KMS-11 (cell line): ENCODE results near the gene MAPK1.
"Not testable (repeated sequence)": the region's sequence is repeated elsewhere in the genome, so short reads cannot be mapped to it uniquely, and the experiment has no call there.

Experiments used
- H2AFZ ChIP-seq: fragments of 200-600 bp; sonication (generic); 2 replicates; pipeline ENCODE4 v1.6.1; 2016; ENCODE audit warnings: antibody characterized with exemption, mixed run types, low read depth
- H3K27ac ChIP-seq: fragments of 200-600 bp; sonication (generic); 2 replicates; pipeline ENCODE4 v1.6.1; 2016; ENCODE audit warnings: mild to moderate bottlenecking, mixed run types
- H3K27me3 ChIP-seq: fragments of 200-600 bp; sonication (generic); 2 replicates; pipeline ENCODE4 v1.6.1; 2017; ENCODE audit warnings: mild to moderate bottlenecking, low read depth, mixed run types, moderate library complexity; ENCODE audit not compliant: insufficient read depth
- H3K36me3 ChIP-seq: fragments of 200-600 bp; sonication (generic); 2 replicates; pipeline ENCODE4 v1.6.1; 2017; ENCODE audit warnings: mild to moderate bottlenecking, mixed run types; ENCODE audit not compliant: insufficient read depth
- H3K4me1 ChIP-seq: fragments of 200-600 bp; sonication (generic); 2 replicates; pipeline ENCODE4 v1.6.1; 2016; ENCODE audit warnings: mild to moderate bottlenecking, low read depth, mixed run types; ENCODE audit not compliant: poor library complexity, severe bottlenecking
- H3K4me2 ChIP-seq: fragments of 200-600 bp; sonication (generic); 2 replicates; pipeline ENCODE4 v1.7.0; 2016; ENCODE audit warnings: mild to moderate bottlenecking, mixed run types
- H3K4me3 ChIP-seq: fragments of 200-600 bp; sonication (generic); IDR thresholded peaks from 2 replicates; pipeline ENCODE4 v1.6.1; 2017; ENCODE audit warnings: low read depth, low read length, mixed read lengths; ENCODE audit not compliant: insufficient read depth
- H3K79me2 ChIP-seq: fragments of 200-600 bp; sonication (generic); 2 replicates; pipeline ENCODE4 v1.6.1; 2016; ENCODE audit warnings: low read depth, mixed run types; ENCODE audit not compliant: insufficient read depth
- H3K9ac ChIP-seq: fragments of 200-600 bp; sonication (generic); 2 replicates; pipeline ENCODE4 v1.6.1; 2016; ENCODE audit warnings: mild to moderate bottlenecking, mixed run types
- H4K20me1 ChIP-seq: fragments of 200-600 bp; sonication (generic); 2 replicates; pipeline ENCODE4 v1.6.1; 2016; ENCODE audit warnings: mild to moderate bottlenecking, mixed run types; ENCODE audit not compliant: insufficient read depth
- TF ChIP-seq, protein P1 (sequence below): fragments of 200-600 bp; sonication (generic); conservative IDR thresholded peaks from 2 replicates; pipeline ENCODE4 v1.6.1; 2017; ENCODE audit warnings: low read depth, mild to moderate bottlenecking, antibody characterized with exemption, low read length, moderate library complexity, mixed read lengths

MAPK1 gene

DNA sequence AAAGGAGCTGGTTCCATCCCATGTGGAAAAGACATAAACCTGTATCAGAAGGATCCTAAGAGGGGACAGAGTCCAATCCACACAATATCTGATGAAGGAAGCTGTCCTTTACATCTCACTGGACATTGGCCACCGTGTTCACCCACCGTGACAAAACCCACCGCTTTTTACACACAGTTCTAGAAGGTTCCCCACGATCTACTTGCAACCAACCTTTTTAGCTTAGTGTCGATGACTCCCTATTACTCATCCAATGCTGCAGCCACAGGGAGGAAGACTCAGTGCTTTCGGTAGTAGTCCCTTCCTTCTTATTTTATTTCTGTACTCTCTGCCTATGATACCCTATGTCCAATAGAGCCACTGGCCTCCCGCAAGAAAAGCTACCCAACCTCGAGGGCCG, 65.4 kb downstream of the MAPK1 start:
- Histone ChIP-seq H3K27me3 (no peaks in the 10 kb centered on the region), H3K79me2 (no peaks in the 10 kb centered on the region), H4K20me1 (no peaks in the 10 kb centered on the region), H3K36me3 (peaks cover 7% of the 10 kb centered on the region; the same call in 1 of the 2 replicates), H3K4me1 (no peaks in the 10 kb centered on the region), H3K4me2 (no peak overlapping the region), H3K9ac (no peak overlapping the region), H3K27ac (no peak overlapping the region), H2AFZ (no peak overlapping the region), H3K4me3 (no peak overlapping the region)
- TF ChIP-seq, protein P1, sequence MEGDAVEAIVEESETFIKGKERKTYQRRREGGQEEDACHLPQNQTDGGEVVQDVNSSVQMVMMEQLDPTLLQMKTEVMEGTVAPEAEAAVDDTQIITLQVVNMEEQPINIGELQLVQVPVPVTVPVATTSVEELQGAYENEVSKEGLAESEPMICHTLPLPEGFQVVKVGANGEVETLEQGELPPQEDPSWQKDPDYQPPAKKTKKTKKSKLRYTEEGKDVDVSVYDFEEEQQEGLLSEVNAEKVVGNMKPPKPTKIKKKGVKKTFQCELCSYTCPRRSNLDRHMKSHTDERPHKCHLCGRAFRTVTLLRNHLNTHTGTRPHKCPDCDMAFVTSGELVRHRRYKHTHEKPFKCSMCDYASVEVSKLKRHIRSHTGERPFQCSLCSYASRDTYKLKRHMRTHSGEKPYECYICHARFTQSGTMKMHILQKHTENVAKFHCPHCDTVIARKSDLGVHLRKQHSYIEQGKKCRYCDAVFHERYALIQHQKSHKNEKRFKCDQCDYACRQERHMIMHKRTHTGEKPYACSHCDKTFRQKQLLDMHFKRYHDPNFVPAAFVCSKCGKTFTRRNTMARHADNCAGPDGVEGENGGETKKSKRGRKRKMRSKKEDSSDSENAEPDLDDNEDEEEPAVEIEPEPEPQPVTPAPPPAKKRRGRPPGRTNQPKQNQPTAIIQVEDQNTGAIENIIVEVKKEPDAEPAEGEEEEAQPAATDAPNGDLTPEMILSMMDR = no peak

DNA sequence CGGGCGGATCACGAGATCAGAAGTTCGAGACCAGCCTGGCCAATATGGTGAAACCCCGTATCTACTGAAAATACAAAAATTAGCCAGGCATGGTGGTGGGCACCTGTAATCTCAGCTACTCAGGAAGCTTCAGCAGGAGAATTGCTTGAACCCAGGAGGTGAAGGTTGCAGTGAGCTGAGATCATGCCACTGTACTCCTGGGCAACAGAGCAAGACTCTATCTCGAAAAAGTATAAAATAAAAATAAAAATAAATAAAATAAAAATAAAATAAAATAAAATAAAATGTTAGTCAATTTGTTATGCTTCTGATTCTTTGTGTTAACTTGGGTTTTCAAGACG, 66.2 kb downstream of the MAPK1 start:
- not testable (repeated sequence) for H4K20me1 ChIP-seq, H2AFZ ChIP-seq, H3K9ac ChIP-seq, H3K4me3 ChIP-seq, H3K36me3 ChIP-seq, H3K27me3 ChIP-seq, H3K4me1 ChIP-seq, H3K4me2 ChIP-seq, H3K27ac ChIP-seq, H3K79me2 ChIP-seq

DNA sequence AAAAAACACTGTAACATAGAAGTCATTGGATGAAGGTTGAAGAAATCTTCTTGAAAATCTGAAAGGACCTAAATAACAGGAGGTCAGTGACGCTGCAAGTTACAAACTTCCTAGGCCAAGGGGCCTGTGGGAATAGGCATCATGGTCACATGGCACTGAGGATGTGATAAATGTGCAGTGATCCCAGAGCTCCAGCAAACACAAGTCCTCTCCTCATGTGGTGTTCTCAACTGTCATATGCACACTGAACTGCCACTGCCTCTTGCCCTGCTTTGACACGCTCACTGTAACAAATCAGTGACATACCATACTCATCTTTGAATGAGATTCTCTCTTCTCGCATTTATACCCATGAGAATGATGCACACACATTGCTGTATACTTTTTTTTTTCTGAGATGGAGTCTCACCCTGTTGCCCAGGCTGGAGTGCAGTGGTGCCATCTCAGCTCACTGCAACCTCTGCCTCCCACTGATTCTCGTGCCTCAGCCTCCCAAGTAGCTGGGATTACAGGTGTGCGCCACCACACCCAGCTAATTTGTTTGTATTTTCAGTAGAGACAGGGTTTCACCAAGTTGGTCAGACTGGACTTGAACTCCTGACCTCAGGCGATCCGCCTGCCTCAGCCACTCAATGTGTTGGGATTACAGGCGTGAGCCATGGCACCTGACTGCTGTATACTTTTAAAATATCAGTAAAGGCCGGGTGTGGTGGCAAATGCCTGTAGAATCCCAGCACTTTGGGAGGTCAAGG, 66.7 kb downstream of the MAPK1 start:
- Histone ChIP-seq H3K27ac (no peak overlapping the region), H3K36me3 (peaks cover 7% of the 10 kb centered on the region; the same call in 1 of the 2 replicates), H2AFZ (no peak overlapping the region), H3K27me3 (no peaks in the 10 kb centered on the region), H3K4me2 (no peak overlapping the region), H3K4me1 (no peaks in the 10 kb centered on the region), H4K20me1 (no peaks in the 10 kb centered on the region), H3K4me3 (no peak overlapping the region), H3K9ac (no peak overlapping the region), H3K79me2 (no peaks in the 10 kb centered on the region)
- TF ChIP-seq, protein P1 = no peak

DNA sequence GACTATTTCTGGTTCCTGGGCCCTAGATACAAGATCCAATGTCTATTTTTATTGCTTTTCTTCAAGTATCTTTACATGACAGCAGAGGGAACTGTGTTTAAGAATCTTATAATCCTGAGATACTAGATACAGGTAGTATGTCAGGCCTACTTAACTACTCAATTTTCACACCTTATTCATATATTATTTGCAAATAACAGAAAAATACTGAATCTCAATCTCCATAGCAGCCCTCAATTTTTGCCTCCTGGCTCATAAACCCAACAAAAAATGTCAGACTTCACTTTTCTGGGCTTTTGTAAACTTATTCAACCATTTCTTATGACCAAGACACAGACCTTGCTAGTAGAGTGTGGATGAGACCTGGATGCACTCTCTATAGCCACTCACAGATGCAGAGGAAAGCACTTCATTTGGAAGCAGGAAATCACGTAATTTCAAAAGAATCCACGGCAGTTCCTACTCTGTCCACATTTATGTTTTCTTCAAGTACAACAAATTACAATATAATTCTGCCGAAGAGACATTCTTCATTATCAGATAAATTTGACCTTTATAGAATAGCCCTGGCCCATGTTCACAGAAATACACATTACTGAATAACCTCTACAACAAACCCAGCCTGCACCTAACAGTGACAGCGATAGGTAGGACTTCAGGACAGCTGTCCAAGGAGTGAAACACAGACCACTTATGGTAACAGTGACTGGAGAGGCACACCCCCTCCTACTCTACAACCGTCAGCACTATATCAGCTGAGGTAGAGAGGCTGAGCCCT, 69.8 kb downstream of the MAPK1 start:
- TF ChIP-seq, protein P1 = no peak
- no peak overlapping the region for H3K9ac ChIP-seq
- H3K36me3 ChIP-seq = peaks cover 7% of the 10 kb centered on the region; the same call in 1 of the 2 replicates
- H2AFZ ChIP-seq = no peak overlapping the region
- no peaks in the 10 kb centered on the region for H3K4me1 ChIP-seq
- no peak overlapping the region for H3K27ac ChIP-seq
- no peak overlapping the region for H3K4me2 ChIP-seq
- no peaks in the 10 kb centered on the region for H4K20me1 ChIP-seq
- H3K27me3 ChIP-seq = no peaks in the 10 kb centered on the region
- H3K4me3 ChIP-seq = no peak overlapping the region
- no peaks in the 10 kb centered on the region for H3K79me2 ChIP-seq

DNA sequence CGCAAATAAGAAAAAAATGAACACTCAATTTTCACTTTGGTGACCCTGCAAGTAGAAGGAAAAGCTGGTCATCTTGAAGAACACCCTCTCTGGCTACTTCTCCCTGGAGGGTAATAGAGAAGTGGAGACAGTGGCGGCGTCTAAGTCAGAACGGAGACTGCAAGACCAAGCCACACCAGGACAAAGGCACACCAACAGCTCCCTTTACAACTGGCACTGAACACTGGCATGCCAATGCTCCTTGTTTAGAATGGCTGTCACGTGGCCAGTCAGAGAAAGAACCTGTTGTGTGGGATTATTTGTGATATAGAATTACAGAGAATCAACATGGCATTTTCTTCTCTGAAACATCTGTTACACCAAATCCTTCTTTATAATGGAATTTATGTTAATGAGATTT, 70.6 kb downstream of the MAPK1 start:
- H2AFZ ChIP-seq = no peak overlapping the region
- no peak overlapping the region for H3K27ac ChIP-seq
- H3K9ac ChIP-seq = no peak overlapping the region
- H3K36me3 ChIP-seq = peaks cover 7% of the 10 kb centered on the region; the same call in 1 of the 2 replicates
- no peaks in the 10 kb centered on the region for H3K4me1 ChIP-seq
- H3K79me2 ChIP-seq = no peaks in the 10 kb centered on the region
- H3K4me3 ChIP-seq = no peak overlapping the region
- H3K4me2 ChIP-seq = no peak overlapping the region
- no peaks in the 10 kb centered on the region for H3K27me3 ChIP-seq
- no peaks in the 10 kb centered on the region for H4K20me1 ChIP-seq
- TF ChIP-seq, protein P1 = no peak
